DMS53 (cell line): ENCODE measurements around the gene TMEM138.
A peak's percentile ranks its signal among the peaks of the same experiment; 100 is the strongest.

Experiments
- DNase-seq: peaks from one replicate; lab custom pipeline; 2025; lab: John Stamatoyannopoulos, UW

TMEM138 gene

GRCh38 chr11:61342207-61342803 lies 19.9 kb upstream of the TMEM138 start:
- no peak for DNase-seq

GRCh38 chr11:61343792-61344745 lies 18.1 kb upstream of the TMEM138 start:
- DNase-seq = no peak

- no peak for DNase-seq
Measured at GRCh38 chr11:61345170-61345610, 17.0 kb upstream of the TMEM138 start.

GRCh38 chr11:61345954-61346843 lies 16.0 kb upstream of the TMEM138 start:
- DNase-seq = no peak

- DNase-seq = no peak
Measured at GRCh38 chr11:61347916-61348461, 14.2 kb upstream of the TMEM138 start.

GRCh38 chr11:61349189-61349751 lies 12.9 kb upstream of the TMEM138 start:
- DNase-seq = no peak

- DNase-seq = no peak
Measured at GRCh38 chr11:61349916-61350315, 12.3 kb upstream of the TMEM138 start.

- DNase-seq = no peak
Measured at GRCh38 chr11:61350336-61350735, 11.8 kb upstream of the TMEM138 start.

- no peak for DNase-seq
Measured at GRCh38 chr11:61350803-61351202, 11.4 kb upstream of the TMEM138 start.

- DNase-seq = no peak
Measured at GRCh38 chr11:61352038-61352437, 10.1 kb upstream of the TMEM138 start.

GRCh38 chr11:61353131-61354067 lies 8.8 kb upstream of the TMEM138 start:
- DNase-seq = no peak

GRCh38 chr11:61354208-61354607 lies 8.0 kb upstream of the TMEM138 start:
- no peak for DNase-seq

GRCh38 chr11:61356706-61357105 lies 5.5 kb upstream of the TMEM138 start:
- DNase-seq = no peak

GRCh38 chr11:61357233-61357893 lies 4.8 kb upstream of the TMEM138 start:
- no peak for DNase-seq

- no peak for DNase-seq
Measured at GRCh38 chr11:61357894-61358239, 4.3 kb upstream of the TMEM138 start.

GRCh38 chr11:61358566-61358965 lies 3.6 kb upstream of the TMEM138 start:
- DNase-seq = no peak

- DNase-seq = no peak
Measured at GRCh38 chr11:61359516-61359915, 2.7 kb upstream of the TMEM138 start.

- peak; percentile 52 for DNase-seq
Measured at GRCh38 chr11:61361237-61361740, 885 bp upstream of the TMEM138 start.

GRCh38 chr11:61362542-61362875 lies 335 bp downstream of the TMEM138 start:
- DNase-seq = peak; percentile 77
